NCI-H1105 (cell line): Measurements from ENCODE around the gene FGFBP2.
"Not testable (repeated sequence)": the region's sequence is repeated elsewhere in the genome, so short reads cannot be mapped to it uniquely, and the experiment has no call there.

Experiments used
- DNase-seq: peaks from one replicate; lab custom pipeline; 2025; lab: John Stamatoyannopoulos, UW

The FGFBP2 gene

GRCh38 chr4:15930314-15930713 lies 32.7 kb downstream of the FGFBP2 start:
- DNase-seq, result no peak

GRCh38 chr4:15929540-15929939 lies 33.4 kb downstream of the FGFBP2 start:
- no peak for DNase-seq

DNA sequence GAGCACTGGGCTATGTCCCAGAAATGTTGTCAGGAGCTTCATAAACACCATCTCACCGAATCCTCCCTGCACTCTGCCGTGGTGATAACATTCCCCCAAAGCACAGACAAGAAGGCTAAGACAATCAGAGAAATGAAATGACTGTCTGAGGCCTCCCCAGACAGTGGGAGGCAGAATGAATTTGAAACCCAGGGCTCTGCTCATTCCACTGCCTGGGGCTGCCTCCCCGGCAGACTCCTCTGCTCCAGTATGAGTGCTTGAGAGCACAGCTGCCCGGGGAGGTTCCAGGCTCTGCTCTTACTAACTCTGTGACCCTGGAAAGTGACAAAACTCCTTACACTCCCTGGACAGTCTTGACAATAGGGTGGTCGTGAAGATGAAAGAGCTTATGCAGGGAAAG lies 34.1 kb downstream of the FGFBP2 start:
- DNase-seq, result no peak

- DNase-seq, result no peak
These were observed 36.5 kb downstream of the FGFBP2 start for GRCh38 chr4:15926486-15926885.

GRCh38 chr4:15925830-15926229 lies 37.1 kb downstream of the FGFBP2 start:
- DNase-seq, result no peak

DNA sequence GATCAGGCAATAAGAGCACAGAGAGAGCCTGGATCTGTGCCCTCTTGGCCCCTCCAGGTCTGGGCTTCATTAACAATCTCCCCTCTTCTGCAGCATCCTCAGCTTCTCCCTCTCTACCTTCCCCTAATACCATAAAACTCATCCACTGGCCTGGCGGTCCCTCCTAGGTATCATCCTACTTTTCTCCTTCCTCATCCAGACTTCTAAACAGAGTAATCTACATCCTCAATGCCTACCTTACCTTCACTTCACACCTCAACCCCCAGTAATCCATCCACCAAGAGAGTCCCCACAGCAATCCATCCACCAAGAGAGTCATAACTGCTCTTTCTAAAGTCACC lies 41.4 kb downstream of the FGFBP2 start:
- DNase-seq, result no peak

DNA sequence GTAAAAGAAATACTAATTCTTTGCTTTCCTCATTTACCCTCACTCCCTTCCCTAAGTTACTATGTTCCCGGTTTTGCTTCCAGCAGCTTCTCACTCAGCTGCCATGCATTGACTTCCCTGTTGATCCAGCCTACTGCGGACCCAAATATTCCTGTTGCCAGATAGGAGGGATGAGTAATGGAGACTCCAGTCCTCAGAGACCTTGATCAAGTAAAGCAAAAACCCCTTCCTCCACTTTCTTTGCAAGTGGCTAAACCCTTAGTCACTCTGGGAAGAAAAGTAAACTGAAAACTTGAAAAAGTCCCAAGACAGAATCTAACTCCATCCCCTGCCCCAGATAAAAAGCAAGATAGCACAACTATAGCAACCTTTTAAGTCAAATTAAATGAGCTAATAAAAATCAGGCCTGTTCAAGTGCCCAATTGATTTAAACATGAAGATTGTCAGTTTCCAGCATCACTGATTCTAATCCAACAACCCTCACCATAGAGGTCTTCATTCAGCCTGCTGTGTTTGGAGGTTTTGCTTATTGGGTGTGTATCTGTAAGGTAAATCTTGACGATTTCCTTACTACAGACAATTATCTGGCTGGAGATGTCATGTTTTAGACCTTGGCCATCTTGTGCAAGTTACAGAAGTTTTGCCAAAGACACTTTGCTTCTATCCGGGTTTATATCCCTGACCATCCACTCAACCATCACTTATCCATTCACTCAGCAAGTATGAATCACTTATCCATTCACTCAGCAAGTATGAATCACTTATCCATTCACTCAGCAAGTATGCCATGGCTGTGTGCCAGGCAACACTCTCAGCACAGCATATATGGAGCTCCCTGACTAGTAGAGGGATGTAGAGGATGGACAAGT lies 42.0 kb downstream of the FGFBP2 start:
- no peak for DNase-seq

- no peak for DNase-seq
These were observed 44.4 kb downstream of the FGFBP2 start for GRCh38 chr4:15918484-15919129.

DNA sequence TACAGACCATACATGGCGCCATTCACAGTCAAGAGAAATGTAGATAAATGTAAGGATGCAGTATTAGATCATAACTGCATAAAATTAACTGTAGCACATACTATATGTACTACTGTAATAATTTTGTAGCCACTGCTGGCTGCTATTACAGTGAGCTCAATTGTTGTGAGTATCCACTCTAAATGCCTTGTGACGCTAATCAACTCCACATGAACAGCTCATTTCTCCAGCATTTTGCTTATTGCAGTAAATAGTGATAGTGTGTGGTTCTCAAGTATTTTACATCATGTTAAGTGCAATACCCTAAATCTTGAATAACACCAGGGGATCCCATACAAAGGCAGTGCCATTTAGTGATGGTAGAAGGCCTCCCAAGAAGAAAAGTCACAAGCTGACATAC lies 45.7 kb downstream of the FGFBP2 start:
- no peak for DNase-seq

DNA sequence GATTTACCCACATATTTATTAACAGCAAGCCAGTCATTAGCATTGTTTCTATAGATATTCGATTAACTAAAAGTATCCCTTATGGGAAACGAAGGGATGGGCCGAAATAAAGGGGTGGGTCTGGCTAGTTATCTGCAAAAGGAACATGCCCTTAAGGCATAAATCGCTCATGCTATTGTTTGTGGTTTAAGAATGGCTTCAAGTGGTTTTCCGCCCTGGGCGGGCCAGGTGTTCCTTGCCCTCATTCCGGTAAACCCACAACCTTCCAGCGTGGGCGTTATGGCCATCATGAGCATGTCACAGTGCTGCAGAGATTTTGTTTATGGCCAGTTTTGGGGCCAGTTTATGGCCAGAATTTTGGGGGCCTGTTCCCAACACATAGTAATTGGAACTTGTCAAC lies 46.6 kb downstream of the FGFBP2 start:
- DNase-seq, result not testable (repeated sequence)

- DNase-seq, result no peak
These were observed 48.2 kb downstream of the FGFBP2 start for GRCh38 chr4:15914736-15915135.

DNA sequence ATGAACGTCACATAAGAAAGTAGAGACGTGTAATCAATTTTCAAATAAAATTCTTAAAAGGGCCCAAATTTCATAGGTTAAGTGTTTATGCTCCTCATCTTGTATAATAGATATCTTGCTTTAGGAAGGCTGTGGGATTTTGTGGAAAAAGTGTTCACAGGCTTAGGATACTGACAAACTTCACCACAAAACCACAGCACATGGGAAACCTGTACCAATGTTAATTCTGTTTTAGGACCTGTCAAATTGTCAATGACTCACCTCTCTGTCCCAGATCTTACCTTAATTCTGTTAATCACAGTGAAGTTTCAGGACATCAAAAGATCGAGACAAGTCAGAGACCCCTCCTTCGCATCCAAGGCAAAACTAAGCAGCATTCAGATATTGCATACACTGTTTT lies 48.7 kb downstream of the FGFBP2 start:
- no peak for DNase-seq

DNA sequence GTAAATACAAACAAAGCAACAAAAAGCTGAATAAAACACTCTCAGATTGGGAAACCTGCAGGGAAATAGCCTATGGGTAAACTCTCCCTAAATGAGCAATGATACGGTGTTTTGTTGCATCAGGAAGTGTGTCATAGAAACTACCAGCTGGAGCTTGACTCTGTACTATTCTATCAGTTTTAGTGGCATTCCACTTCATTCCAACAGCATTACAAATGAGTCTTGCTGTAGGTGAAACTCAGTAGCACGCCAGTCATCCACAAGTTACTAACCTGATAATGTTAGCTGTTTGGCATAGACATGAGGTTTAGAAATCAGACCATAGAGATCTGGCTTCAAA lies 49.4 kb downstream of the FGFBP2 start:
- DNase-seq, result no peak

- no peak for DNase-seq
These were observed 49.9 kb downstream of the FGFBP2 start for GRCh38 chr4:15912961-15913630.

- no peak for DNase-seq
These were observed 50.7 kb downstream of the FGFBP2 start for GRCh38 chr4:15912236-15912635.
